Measurements from ENCODE around the gene POLA2.

GRCh38 chr11:65287601-65288000, 25.8 kb downstream of the POLA2 start:
- no peak for TF ChIP-seq CTCF (IDR thresholded peaks at IDR 0.05)
- no peak for TF ChIP-seq POLR2A (IDR thresholded peaks at IDR 0.05)
- TF ChIP-seq POLR2AphosphoS5 (IDR thresholded peaks at IDR 0.05): no peak
